ENCODE measurements around the gene NANOS3. TPM values are rescaled to one million over a fixed set of nuclear protein-coding genes. Genes with fewer than 3 reads are reported as not detected.

Gene NANOS3
- total and polyA plus RNA-seq, 9 of the 15 experiments (the other 6 are each of a cell fraction or from before 2014, with no cell fraction given) = not detected

DNA sequence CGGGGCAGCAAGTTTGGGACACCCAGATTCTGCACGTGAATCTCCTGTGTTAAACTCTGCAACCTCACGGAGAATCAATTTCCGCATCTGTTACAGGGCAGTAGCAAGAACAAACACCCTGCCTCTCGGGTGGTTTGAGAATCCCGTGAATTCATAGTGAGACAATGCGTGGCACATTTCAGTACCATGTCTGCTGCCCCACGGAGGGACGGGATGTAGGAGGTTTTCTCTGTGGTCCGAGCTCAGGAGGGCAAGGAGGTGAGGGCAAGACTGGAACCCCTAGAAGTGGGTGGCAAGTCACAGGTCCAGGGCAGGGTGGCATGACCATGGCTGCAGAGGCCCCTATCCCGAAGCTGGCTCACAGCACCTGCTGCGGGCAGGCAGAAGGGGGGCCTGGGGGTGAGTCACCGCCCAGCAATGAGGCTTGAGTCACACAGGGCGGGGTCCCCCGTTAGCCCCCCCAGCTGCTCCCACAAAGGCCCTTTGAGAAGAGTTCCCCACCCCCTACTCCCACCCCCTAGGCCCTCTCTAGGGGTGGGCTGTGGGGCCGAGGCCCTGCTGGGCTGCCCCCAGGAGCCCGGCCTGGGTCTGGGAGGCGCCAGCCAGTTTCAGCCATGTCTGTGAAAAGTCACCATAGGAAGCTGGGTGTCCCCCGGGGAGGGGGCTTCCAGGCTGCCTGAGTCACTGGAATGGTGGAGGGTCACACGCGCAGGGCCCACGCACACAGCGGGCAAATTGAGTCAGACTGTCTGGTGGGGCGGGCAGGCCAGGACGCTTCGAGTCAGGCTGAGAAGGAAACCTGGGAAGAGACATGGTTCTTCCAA is 25.8 kb upstream of the NANOS3 start (continued):
- TF ChIP-seq, protein P1, sequence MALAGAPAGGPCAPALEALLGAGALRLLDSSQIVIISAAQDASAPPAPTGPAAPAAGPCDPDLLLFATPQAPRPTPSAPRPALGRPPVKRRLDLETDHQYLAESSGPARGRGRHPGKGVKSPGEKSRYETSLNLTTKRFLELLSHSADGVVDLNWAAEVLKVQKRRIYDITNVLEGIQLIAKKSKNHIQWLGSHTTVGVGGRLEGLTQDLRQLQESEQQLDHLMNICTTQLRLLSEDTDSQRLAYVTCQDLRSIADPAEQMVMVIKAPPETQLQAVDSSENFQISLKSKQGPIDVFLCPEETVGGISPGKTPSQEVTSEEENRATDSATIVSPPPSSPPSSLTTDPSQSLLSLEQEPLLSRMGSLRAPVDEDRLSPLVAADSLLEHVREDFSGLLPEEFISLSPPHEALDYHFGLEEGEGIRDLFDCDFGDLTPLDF (CRISPR knock-in tag; IDR thresholded peaks at IDR 0.05) = 0 out of 2 replicates have a peak, but pooled peaks have one; percentile 9
- no peak for TF ChIP-seq EZH2 (IDR thresholded peaks at IDR 0.05; ENCODE audit: borderline replicate concordance, low read depth, low read length)
- TF ChIP-seq SMC3 (conservative IDR thresholded peaks at IDR 0.05; ENCODE audit: insufficient read depth, low read depth, low read length) = no peak
- TF ChIP-seq, protein P2, sequence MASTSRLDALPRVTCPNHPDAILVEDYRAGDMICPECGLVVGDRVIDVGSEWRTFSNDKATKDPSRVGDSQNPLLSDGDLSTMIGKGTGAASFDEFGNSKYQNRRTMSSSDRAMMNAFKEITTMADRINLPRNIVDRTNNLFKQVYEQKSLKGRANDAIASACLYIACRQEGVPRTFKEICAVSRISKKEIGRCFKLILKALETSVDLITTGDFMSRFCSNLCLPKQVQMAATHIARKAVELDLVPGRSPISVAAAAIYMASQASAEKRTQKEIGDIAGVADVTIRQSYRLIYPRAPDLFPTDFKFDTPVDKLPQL (IDR thresholded peaks at IDR 0.05; ENCODE audit: extremely low read depth, insufficient read length) = no peak
- peak; percentile 29; the same call in 1 of the 2 replicates for TF ChIP-seq SMARCC2 (IDR thresholded peaks at IDR 0.05; ENCODE audit: low read depth)
- TF ChIP-seq TAF9B (IDR thresholded peaks at IDR 0.05; ENCODE audit: partially characterized antibody) = peak; percentile 55
- TF ChIP-seq ZNF263 (CRISPR knock-in tag; IDR thresholded peaks at IDR 0.05; ENCODE audit: borderline replicate concordance) = no peak
- TF ChIP-seq SLC30A9 (CRISPR knock-in tag; IDR thresholded peaks at IDR 0.05) = no peak
- no peak for TF ChIP-seq HDAC3 (IDR thresholded peaks at IDR 0.05; ENCODE audit: borderline replicate concordance, partially characterized antibody)
- TF ChIP-seq, protein P3, sequence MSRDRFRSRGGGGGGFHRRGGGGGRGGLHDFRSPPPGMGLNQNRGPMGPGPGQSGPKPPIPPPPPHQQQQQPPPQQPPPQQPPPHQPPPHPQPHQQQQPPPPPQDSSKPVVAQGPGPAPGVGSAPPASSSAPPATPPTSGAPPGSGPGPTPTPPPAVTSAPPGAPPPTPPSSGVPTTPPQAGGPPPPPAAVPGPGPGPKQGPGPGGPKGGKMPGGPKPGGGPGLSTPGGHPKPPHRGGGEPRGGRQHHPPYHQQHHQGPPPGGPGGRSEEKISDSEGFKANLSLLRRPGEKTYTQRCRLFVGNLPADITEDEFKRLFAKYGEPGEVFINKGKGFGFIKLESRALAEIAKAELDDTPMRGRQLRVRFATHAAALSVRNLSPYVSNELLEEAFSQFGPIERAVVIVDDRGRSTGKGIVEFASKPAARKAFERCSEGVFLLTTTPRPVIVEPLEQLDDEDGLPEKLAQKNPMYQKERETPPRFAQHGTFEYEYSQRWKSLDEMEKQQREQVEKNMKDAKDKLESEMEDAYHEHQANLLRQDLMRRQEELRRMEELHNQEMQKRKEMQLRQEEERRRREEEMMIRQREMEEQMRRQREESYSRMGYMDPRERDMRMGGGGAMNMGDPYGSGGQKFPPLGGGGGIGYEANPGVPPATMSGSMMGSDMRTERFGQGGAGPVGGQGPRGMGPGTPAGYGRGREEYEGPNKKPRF (IDR thresholded peaks at IDR 0.05; ENCODE audit: low read depth, low read length) = no peak
- no peak for TF ChIP-seq SETDB1 (IDR thresholded peaks at IDR 0.05; ENCODE audit: low read length)
- TF ChIP-seq HNRNPL (IDR thresholded peaks at IDR 0.05; ENCODE audit: low read depth, low read length) = no peak
- no peak; the same call in 1 of the 2 replicates for TF ChIP-seq ELF4 (CRISPR knock-in tag; IDR thresholded peaks at IDR 0.05)
- no peak for TF ChIP-seq ZNF77 (CRISPR knock-in tag; IDR thresholded peaks at IDR 0.05)
- 0 out of 2 replicates have a peak, but pooled peaks have one; percentile 2 for TF ChIP-seq BCOR (IDR thresholded peaks at IDR 0.05)
- no peak for TF ChIP-seq PCBP2 (IDR thresholded peaks at IDR 0.05; ENCODE audit: low read depth, low read length, poor library complexity, severe bottlenecking)
- TF ChIP-seq ARID2 (IDR thresholded peaks at IDR 0.05) = no peak
- TF ChIP-seq, protein P4, sequence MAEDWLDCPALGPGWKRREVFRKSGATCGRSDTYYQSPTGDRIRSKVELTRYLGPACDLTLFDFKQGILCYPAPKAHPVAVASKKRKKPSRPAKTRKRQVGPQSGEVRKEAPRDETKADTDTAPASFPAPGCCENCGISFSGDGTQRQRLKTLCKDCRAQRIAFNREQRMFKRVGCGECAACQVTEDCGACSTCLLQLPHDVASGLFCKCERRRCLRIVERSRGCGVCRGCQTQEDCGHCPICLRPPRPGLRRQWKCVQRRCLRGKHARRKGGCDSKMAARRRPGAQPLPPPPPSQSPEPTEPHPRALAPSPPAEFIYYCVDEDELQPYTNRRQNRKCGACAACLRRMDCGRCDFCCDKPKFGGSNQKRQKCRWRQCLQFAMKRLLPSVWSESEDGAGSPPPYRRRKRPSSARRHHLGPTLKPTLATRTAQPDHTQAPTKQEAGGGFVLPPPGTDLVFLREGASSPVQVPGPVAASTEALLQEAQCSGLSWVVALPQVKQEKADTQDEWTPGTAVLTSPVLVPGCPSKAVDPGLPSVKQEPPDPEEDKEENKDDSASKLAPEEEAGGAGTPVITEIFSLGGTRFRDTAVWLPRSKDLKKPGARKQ (CRISPR knock-in tag; IDR thresholded peaks at IDR 0.05) = 0 out of 2 replicates have a peak, but pooled peaks have one; percentile 24
- TF ChIP-seq, protein P5, sequence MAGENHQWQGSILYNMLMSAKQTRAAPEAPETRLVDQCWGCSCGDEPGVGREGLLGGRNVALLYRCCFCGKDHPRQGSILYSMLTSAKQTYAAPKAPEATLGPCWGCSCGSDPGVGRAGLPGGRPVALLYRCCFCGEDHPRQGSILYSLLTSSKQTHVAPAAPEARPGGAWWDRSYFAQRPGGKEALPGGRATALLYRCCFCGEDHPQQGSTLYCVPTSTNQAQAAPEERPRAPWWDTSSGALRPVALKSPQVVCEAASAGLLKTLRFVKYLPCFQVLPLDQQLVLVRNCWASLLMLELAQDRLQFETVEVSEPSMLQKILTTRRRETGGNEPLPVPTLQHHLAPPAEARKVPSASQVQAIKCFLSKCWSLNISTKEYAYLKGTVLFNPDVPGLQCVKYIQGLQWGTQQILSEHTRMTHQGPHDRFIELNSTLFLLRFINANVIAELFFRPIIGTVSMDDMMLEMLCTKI (IDR thresholded peaks at IDR 0.05; ENCODE audit: partially characterized antibody) = no peak
